ENCODE results near the gene OCRL.

Gene OCRL

GRCh38 chrX:129640737-129641136, 100.7 kb downstream of the OCRL start:
- DNase-seq = no peak
- Histone ChIP-seq H3K36me3 (ENCODE audit: control insufficient read depth, insufficient read depth, low read length) (no peaks in the 10 kb centered on the region), H3K9me3 (ENCODE audit: control insufficient read depth, low read length) (no peaks in the 10 kb centered on the region), H3K4me3 (ENCODE audit: insufficient read depth, low read depth, low read length, poor library complexity, severe bottlenecking) (no peak overlapping the region), H3K4me1 (ENCODE audit: control insufficient read depth, insufficient read depth, low read length, poor library complexity, severe bottlenecking) (no peaks in the 10 kb centered on the region), H3K27me3 (replicated peaks; ENCODE audit: control insufficient read depth, insufficient read depth, low read length, poor library complexity, severe bottlenecking) (no peaks in the 10 kb centered on the region), H3K27ac (ENCODE audit: insufficient read depth, low read length, poor library complexity, severe bottlenecking) (no peak overlapping the region)

DNA sequence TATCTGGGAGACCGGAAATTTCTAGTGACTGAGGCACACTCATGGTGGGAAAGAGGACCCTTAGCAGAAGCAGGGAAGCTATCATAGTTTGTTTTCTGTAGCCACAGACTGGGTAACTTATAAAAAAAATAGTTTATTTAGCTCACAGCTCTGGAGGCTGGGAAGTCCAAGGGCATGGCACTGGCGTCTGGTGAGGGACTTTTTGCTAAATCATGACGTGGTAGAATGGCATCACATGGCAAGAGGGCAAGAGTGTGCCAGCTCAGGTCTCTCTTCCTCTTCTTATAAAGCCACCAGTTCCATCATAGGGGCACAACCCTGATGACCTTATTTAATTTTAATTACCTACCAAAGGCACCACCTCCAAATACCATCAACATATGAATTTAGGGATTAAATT, 101.4 kb downstream of the OCRL start:
- Histone ChIP-seq H3K4me3 (ENCODE audit: insufficient read depth, low read depth, low read length, poor library complexity, severe bottlenecking) (no peak overlapping the region), H3K36me3 (ENCODE audit: control insufficient read depth, insufficient read depth, low read length) (no peaks in the 10 kb centered on the region), H3K9me3 (ENCODE audit: control insufficient read depth, low read length) (no peaks in the 10 kb centered on the region), H3K27me3 (replicated peaks; ENCODE audit: control insufficient read depth, insufficient read depth, low read length, poor library complexity, severe bottlenecking) (no peaks in the 10 kb centered on the region), H3K27ac (ENCODE audit: insufficient read depth, low read length, poor library complexity, severe bottlenecking) (no peak overlapping the region), H3K4me1 (ENCODE audit: control insufficient read depth, insufficient read depth, low read length, poor library complexity, severe bottlenecking) (no peaks in the 10 kb centered on the region)
- no peak for DNase-seq

- H3K9me3 ChIP-seq (ENCODE audit: control insufficient read depth, low read length) = no peaks in the 10 kb centered on the region
- H3K4me1 ChIP-seq (ENCODE audit: control insufficient read depth, insufficient read depth, low read length, poor library complexity, severe bottlenecking) = no peaks in the 10 kb centered on the region
- H3K27ac ChIP-seq (ENCODE audit: insufficient read depth, low read length, poor library complexity, severe bottlenecking) = no peak overlapping the region
- H3K36me3 ChIP-seq (ENCODE audit: control insufficient read depth, insufficient read depth, low read length) = no peaks in the 10 kb centered on the region
- no peak overlapping the region for H3K4me3 ChIP-seq (ENCODE audit: insufficient read depth, low read depth, low read length, poor library complexity, severe bottlenecking)
- no peaks in the 10 kb centered on the region for H3K27me3 ChIP-seq (replicated peaks; ENCODE audit: control insufficient read depth, insufficient read depth, low read length, poor library complexity, severe bottlenecking)
- DNase-seq = no peak
Measured at GRCh38 chrX:129641941-129642340, 101.9 kb downstream of the OCRL start.

All from effector memory CD4-positive, alpha-beta T cell (primary cell).